RCC 7860 (cell line): ENCODE measurements around the gene GPR137.
"Not testable (repeated sequence)": the region's sequence is repeated elsewhere in the genome, so short reads cannot be mapped to it uniquely, and the experiment has no call there.

ENCODE experiments used
- DNase-seq: peaks from one replicate; pipeline ENCODE4 v3.0.0-alpha.2; 2015; ENCODE audit warnings: low spot score
- FAIRE-seq: peaks from 2 replicates; lab custom pipeline; 2012; peaks lifted over from hg19 to GRCh38; lab: Jason Lieb, UNC

The GPR137 gene

DNA sequence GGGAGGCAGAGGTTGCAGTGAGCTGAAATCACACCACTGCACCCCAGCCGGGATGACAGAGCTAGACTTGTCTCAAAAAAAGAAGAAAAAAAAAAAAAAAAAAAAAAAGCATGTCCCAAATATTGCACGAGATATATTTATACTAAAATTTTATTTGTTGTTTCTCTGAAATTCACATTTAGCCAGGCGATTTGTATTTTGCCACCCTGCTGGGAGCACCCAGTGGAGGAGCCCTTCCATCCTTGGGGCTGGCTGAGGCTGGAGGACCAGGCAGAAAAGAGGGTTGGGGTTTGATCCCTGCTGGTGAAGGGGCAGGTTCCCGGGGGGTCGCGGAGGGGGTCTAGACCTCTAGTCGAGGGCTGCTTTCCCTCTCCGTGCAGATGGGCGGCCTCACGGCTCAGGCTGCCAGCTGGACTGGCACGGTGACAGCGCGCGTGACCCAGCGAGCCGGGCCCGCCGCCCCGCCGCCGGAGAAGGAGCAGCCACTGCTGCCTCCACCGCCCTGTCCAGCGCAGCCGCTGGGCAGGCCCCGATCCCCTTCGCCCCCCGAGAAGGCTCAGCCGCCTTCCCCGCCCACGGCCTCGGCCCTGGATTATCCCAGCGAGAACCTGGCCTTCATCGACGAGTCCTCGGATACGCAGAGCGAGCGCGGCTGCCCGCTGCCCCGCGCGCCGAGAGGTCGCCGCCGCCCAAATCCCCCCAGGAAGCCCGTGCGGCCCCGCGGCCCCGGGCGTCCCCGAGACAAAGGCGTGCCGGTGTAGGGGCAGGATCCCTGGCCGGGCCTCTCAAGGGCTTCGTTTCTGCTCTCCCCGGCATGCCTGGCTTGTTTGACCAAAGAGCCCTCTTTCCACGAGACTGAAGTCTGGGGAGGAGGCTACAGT lies 13.6 kb downstream of the GPR137 start:
- FAIRE-seq (no peak), DNase-seq (no peak)

DNA sequence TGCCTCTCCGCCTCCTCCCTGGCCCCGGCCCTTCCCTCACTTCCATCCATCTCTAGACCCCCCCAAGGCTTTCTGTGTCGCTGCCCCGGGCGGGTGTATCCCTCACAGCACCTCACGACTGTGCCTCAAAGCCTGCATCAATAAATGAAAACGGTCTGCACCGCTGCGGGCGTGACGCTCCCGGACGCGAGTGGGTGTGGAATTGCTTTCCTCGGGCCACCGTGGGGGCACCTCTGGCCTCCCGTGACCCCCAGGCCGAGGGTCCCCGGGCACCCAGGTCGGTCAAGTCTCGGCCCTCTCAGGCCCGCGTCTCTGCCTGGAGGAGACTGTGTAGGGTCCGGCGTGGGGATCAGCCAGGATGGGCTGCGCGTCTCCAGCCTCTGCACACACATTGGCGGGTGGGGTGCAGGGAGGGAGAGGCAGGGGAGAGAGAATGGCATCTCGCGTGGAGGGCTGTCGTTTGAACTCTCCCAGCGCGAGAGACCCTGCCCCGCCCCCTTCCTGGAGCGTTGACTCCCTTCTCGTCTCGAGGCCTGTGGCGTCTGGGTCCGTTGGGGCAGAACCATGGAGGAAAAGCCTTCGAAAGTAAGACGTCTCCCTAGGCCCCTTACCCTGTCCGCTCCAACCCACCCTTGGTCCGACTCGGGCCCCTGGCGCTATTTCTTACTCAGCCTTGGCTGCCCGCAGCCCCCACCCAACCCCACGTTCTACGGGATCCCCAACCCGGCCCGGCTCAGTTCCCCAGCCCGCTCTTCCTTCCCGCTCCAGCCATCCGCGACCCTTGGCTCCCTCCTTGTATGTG lies 14.4 kb downstream of the GPR137 start, which contains the start of gene CATSPERZ:
Gene CATSPERZ, plus strand, starts transcription at position 512 of the 802 bp plus-strand sequence. Its CDS starts 53 bp downstream, at position 565.
- FAIRE-seq (no peak), DNase-seq (no peak)

DNA sequence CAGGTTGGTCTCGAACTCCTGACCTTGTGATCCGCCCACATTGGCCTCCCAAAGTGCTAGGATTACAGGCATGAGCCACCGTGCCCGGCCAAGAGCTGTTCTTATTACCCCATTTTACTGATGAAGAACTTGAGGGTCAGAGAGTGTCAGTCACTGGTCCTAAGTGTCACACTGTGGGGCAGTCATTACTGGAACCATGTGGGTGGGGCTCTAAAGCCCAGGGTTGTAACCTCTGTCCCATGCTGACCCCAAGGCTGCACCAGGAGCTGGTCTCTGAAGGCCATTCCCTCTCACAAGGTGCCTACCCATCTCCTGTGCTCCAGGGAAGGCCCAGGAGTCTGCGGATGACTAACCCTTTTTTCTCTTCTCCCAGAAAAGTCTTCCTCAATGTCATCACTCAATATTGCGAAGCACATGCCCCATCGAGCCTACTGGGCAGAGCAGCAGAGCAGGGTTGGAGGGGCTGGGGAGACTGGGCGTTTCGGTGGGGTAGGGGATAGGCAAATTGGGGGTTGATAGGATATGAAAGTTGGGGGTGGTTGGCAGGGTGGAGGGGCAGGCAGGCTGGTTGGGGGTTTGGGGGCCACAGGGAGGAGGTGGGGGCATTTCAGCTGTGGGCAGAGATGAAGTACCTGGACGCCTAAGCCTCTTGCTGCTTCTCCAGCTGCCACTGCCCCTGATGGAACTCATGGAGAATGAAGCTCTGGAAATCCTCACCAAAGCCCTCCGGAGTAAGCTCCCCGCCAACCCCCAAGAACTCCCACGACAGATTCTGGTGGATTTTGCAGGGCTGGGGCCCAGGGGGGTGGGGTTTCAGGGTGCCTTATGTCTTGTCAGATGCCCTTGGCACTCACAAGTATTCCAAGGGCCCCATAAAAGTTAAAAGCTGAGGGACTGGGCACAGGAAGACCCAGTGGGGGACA lies 17.7 kb downstream of the GPR137 start:
- FAIRE-seq = no peak
- no peak for DNase-seq

DNA sequence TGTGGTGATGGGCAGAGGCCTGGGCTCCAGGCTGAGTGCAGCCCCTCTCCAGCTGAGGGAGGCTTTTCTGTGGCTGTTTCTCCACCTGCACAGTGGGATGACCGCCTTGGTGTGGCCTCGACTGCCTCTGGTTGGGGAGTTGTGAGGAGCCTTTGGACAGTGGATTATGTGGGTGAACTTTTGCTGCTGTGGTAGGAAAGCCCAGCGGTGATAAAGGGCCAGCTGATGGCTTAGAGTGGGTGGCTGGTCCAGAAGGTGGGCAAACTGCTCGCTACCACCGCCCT lies 18.3 kb downstream of the GPR137 start:
- DNase-seq (no peak), FAIRE-seq (no peak)

DNA sequence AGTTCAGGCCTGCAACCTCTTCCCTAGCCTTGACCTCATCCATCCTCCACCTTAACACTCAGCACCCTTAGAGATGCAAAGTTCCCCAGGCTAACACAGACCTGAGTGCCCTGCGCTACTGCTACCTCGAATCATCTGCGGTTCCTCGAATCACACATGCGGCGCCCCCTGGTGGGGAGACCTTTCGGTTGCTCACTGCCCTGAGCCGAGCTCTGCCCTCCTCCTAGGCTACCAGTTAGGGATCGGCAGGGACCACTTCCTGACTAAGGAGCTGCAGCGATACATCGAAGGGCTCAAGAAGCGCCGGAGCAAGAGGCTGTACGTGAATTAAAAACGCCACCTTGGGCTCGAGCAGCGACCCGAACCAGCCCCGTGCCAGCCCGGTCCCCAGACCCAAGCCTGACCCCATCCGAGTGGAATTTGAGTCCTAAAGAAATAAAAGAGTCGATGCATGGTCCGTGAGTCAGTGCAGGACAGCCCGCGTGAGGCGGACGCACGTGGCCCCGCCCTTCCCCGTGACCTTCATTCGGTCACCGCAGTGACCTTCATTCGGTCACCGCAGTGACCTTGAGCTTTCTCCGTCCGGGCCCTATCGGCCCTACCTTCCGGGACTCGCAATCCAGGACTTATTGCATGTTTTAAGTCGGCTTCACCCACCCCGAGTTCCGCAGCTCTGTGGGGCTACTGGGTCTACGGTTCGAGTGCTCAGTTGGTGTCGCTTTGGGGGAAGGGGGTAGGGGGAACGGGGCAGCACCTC lies 18.8 kb downstream of the GPR137 start:
- DNase-seq (peak; percentile 82), FAIRE-seq (peak; percentile 34)

- DNase-seq = peak; percentile 90
- no peak for FAIRE-seq
These were observed 19.5 kb downstream of the GPR137 start, which contains the start of gene ESRRA for GRCh38 chr11:64305075-64305690. ESRRA (plus strand) TSS chr11:64305524; CDS start chr11:64307180, 1,656 bp downstream.

GRCh38 chr11:64305691-64306562 lies 20.3 kb downstream of the GPR137 start:
- no peak for FAIRE-seq
- peak; percentile 35 for DNase-seq

- DNase-seq (no peak), FAIRE-seq (no peak)
These were observed 20.9 kb downstream of the GPR137 start for GRCh38 chr11:64306563-64306875.

GRCh38 chr11:64306876-64307622 lies 21.4 kb downstream of the GPR137 start:
- no peak for DNase-seq
- FAIRE-seq = no peak

DNA sequence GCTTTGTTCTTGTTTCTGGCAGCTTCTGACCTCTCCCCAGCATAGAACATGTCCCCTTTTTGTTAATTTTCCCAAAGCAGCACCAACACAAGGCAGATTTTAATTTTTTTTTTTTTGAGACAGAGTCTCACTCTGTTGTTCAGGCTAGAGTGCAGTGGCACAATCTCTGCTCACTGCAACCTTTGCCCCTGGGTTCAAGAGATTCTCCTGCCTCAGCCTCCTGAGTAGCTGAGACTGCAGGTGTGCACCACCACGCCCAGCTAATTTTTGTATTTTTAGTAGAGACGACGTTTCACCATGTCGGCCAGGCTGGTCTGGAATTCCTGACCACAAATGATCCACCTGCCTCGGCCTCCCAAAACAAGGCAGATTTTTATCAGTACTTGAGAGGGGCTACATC lies 22.1 kb downstream of the GPR137 start:
- not testable (repeated sequence) for DNase-seq, FAIRE-seq

GRCh38 chr11:64312947-64313346 lies 27.3 kb downstream of the GPR137 start:
- DNase-seq (no peak), FAIRE-seq (no peak)

DNA sequence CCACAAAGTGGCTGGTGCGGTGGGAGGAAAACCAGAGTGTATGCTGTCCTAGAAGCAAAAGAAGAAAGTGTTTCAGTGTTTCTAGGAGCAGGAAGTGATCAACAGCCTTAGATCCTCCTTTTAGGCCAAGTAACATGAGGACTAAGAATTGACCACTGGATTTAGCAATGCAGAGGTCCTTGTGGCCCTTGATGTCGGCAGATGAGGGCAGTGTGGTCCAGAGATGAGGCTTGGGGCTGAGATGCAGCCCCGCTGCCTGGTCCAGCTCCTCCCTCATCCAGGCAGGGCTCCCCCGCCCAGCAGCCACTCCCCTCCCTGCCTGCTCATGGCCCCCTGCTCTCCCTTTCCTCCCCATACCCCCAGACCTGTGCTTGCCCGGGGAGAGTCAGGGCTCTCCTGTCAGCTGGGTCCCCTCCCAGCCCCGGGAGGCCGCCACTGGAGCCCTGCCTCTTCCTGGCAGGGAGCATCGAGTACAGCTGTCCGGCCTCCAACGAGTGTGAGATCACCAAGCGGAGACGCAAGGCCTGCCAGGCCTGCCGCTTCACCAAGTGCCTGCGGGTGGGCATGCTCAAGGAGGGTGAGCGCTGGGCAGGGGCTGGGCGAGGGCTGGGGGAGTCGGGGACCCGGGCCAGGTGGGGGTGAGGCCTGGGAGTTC lies 28.0 kb downstream of the GPR137 start:
- FAIRE-seq (no peak), DNase-seq (no peak)

DNA sequence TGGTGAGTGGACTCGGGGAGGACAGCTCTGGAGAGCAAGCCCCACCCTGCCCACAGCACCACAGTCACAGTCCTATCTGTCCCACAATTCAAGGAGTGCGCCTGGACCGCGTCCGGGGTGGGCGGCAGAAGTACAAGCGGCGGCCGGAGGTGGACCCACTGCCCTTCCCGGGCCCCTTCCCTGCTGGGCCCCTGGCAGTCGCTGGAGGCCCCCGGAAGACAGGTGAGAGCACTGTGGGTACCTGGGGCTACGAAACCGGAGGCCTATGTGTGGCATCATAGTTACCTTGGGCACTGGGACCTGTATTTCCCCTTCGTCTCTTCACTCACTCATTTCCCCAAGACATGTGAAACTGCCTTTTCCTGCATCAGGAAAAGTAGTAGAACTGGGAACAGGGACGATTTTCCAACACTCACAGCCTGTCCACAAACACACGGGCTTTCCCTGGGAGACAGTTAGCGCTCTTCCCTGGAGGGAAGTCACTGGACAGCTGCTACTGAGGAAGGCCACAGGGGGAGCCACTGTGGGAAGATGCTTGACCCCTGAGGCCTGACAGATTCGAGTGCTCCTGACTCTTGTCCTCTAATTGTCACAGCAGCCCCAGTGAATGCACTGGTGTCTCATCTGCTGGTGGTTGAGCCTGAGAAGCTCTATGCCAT lies 28.6 kb downstream of the GPR137 start:
- DNase-seq (no peak), FAIRE-seq (no peak)

GRCh38 chr11:64314805-64315561 lies 29.3 kb downstream of the GPR137 start:
- DNase-seq (no peak), FAIRE-seq (no peak)

DNA sequence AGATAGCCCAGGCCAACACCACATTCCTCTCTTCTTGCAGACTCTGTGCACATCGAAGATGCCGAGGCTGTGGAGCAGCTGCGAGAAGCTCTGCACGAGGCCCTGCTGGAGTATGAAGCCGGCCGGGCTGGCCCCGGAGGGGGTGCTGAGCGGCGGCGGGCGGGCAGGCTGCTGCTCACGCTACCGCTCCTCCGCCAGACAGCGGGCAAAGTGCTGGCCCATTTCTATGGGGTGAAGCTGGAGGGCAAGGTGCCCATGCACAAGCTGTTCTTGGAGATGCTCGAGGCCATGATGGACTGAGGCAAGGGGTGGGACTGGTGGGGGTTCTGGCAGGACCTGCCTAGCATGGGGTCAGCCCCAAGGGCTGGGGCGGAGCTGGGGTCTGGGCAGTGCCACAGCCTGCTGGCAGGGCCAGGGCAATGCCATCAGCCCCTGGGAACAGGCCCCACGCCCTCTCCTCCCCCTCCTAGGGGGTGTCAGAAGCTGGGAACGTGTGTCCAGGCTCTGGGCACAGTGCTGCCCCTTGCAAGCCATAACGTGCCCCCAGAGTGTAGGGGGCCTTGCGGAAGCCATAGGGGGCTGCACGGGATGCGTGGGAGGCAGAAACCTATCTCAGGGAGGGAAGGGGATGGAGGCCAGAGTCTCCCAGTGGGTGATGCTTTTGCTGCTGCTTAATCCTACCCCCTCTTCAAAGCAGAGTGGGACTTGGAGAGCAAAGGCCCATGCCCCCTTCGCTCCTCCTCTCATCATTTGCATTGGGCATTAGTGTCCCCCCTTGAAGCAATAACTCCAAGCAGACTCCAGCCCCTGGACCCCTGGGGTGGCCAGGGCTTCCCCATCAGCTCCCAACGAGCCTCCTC lies 30.2 kb downstream of the GPR137 start:
- DNase-seq, FAIRE-seq: not testable (repeated sequence)
